ENCODE data around the gene MEX3C.
A peak's percentile ranks its signal among the peaks of the same experiment; 100 is the strongest.

MEX3C gene

DNA sequence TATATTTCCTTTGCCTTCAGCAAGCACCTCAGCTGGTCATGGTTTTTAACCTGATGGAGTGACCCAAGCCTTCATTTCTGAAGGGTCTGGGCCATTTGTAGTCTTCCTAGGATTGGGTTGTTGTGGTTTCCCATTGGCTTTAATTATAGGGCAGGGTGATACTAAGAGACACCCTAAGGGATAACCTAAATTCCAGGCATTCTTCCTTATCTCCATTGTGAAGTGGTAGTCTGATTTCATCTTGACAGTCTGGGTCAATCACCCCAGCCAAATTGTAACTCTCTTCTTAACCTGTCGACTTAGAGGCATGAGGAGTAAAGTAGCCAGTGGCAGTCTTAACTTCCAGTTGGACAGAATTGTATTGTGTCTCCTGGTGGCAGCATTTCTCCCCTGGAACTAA is 30.2 kb upstream of the MEX3C start:
- TF ChIP-seq, protein P1, sequence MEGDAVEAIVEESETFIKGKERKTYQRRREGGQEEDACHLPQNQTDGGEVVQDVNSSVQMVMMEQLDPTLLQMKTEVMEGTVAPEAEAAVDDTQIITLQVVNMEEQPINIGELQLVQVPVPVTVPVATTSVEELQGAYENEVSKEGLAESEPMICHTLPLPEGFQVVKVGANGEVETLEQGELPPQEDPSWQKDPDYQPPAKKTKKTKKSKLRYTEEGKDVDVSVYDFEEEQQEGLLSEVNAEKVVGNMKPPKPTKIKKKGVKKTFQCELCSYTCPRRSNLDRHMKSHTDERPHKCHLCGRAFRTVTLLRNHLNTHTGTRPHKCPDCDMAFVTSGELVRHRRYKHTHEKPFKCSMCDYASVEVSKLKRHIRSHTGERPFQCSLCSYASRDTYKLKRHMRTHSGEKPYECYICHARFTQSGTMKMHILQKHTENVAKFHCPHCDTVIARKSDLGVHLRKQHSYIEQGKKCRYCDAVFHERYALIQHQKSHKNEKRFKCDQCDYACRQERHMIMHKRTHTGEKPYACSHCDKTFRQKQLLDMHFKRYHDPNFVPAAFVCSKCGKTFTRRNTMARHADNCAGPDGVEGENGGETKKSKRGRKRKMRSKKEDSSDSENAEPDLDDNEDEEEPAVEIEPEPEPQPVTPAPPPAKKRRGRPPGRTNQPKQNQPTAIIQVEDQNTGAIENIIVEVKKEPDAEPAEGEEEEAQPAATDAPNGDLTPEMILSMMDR (IDR thresholded peaks at IDR 0.05; ENCODE audit: low read depth, low read length) = no peak
- no peak overlapping the region for H3K4me3 ChIP-seq (ENCODE audit: low read depth, low read length)

DNA sequence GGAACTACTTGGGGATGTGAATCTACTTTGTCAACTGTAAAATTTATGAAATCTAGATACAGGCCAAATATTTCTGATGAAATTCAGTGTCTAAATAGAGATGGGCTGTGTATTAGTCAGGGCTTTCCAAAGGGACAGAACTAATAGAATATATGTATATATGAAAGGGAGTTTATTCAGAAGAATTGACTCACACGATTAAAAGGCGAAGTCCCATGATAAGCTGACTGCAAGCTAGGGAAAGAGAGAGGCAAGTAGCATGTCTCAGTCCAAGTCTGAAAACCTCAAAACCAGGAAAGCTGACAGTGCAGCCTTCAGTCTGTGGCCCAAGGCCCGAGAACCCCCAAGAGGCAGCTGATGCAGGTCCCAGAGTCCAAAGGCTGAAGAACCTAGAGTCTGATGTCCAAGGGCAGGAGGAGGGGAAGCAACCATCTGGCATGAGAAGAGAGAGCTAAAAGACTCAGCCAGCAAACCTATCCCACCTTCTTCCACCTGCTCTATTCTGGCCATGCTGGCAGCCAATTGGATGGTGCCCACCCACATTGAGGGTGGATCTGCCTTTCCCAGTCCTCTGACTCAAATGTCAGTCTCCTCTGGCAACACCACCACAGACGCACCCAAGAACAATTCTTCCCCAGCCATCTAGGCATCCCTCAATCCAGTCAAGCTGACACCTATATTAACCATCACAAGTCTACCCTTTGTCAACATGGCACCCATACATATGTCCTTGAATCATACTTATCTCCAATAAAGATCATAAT is 29.3 kb upstream of the MEX3C start:
- TF ChIP-seq, protein P1 (IDR thresholded peaks at IDR 0.05; ENCODE audit: low read depth, low read length) = no peak
- no peak overlapping the region for H3K4me3 ChIP-seq (ENCODE audit: low read depth, low read length)

DNA sequence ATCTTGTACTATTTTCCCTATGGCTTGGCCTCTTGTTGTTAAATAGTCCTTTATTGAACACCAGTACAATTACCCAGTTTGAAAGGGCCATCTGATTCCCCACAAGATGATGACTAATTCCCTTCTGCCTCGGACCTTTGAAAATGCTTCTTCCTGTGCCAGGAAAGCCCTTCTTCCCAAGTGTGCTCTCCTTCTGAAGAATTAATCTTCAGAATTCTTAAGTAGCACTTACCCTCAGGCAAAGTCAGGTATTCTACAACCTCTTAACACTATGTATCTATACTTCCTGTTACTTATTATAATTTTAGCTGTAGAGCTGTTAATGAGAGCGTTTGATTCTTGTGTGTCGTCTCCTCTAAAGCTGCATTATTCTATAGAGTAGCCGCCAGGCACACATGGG is 28.6 kb upstream of the MEX3C start:
- TF ChIP-seq, protein P1 (IDR thresholded peaks at IDR 0.05; ENCODE audit: low read depth, low read length) = no peak
- no peak overlapping the region for H3K4me3 ChIP-seq (ENCODE audit: low read depth, low read length)

DNA sequence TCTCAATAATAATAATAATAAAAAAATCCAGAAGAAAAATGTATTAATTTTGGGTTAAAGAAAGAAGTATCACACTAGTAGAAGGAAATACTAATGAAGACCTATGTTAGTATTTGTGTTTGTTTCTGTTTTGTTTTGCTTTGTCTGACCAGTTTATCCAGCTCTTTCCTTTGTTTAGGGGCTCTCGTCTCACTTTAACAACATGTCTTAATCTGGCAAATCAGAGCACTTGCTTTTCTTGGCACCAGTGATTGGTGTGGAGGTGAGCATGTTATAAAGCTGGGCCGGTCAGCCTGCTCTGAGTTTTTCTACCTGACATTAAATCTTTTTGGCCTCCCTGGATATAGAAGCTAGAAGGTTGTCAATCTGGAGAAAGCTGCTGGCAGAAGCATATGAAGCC is 15.1 kb upstream of the MEX3C start:
- no peak overlapping the region for H3K4me3 ChIP-seq (ENCODE audit: low read depth, low read length)
- TF ChIP-seq, protein P1 (IDR thresholded peaks at IDR 0.05; ENCODE audit: low read depth, low read length) = no peak

DNA sequence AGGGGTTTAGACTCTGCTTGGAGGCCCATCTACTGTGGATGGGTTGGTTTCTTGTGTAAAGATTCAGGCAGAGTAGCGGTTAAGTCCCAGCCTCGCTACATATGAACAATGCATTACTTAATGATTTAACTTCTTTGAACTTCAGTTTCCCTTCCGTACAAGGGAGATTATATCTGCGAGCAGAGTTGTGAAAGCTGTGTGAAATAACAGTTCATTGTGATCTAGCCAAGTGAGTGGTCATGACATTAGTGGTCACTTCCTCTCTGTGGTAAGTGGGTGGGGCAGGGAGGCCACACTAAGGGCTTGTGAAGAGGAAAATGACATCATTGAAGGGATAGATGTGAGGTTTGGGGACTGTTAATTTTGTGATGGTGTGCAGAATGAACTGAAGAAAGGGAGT is 14.1 kb upstream of the MEX3C start:
- TF ChIP-seq, protein P1 (IDR thresholded peaks at IDR 0.05; ENCODE audit: low read depth, low read length) = no peak
- no peak overlapping the region for H3K4me3 ChIP-seq (ENCODE audit: low read depth, low read length)

DNA sequence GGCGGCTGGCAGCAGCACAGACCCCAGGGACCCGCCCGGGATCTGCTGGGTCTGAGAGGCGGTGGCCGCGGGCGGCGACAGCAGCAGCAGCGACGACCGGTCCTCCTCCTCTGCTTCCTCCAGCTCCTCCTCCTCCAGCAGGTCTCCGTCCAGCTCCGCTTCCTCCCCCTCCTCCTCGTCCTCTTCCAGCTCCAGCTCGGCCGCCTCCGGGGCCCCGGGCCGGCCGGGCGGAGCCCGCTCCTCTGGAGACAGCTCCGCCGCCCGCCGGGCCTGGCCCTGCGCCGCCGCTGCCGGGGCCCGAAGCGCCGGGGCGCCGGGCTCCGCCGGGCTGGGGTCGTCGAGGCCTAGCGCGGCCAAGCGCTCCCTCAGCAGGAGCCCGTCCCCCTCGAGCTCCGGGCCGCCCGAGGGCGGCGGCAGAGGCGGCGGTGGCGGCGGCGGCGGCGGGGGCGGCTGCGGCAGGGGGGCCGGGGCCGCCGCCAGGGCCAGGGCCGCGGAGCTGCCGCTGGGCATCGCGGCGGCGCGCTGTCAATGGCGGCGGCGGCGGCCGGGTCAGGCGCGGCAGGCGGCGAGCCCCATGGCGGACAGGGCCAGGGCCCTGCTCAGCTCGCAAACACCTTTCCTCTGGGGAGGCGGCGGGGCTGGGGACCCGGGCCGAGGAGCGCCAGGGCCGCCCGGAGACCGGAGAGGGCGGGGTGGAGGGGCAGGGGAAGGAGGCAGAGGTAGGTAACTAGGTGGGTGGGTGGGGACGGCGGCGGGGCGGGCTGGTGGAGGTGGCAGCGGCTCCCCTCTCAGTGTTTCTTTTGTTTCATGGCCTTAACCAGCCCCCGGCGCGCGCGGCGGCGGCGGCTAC is 445 bp downstream of the MEX3C start:
- TF ChIP-seq, protein P1 (IDR thresholded peaks at IDR 0.05; ENCODE audit: low read depth, low read length) = no peak
- H3K4me3 ChIP-seq (ENCODE audit: low read depth, low read length) = peak overlapping the region; percentile 78
